HG02678 (cell line): ENCODE data around the gene RFT1.
"Not testable (repeated sequence)": the region's sequence is repeated elsewhere in the genome, so short reads cannot be mapped to it uniquely, and the experiment has no call there.

Experiments used
- ATAC-seq: cut with Tn5 transposase; IDR thresholded peaks from one replicate; pipeline ENCODE4 v1.9.1; 2021; ENCODE audit warnings: mild to moderate bottlenecking, moderate library complexity; ENCODE audit not compliant: unreplicated experiment

The RFT1 gene

GRCh38 chr3:53163444-53164387 is 33.5 kb upstream of the RFT1 start:
- ATAC-seq = no peak

DNA sequence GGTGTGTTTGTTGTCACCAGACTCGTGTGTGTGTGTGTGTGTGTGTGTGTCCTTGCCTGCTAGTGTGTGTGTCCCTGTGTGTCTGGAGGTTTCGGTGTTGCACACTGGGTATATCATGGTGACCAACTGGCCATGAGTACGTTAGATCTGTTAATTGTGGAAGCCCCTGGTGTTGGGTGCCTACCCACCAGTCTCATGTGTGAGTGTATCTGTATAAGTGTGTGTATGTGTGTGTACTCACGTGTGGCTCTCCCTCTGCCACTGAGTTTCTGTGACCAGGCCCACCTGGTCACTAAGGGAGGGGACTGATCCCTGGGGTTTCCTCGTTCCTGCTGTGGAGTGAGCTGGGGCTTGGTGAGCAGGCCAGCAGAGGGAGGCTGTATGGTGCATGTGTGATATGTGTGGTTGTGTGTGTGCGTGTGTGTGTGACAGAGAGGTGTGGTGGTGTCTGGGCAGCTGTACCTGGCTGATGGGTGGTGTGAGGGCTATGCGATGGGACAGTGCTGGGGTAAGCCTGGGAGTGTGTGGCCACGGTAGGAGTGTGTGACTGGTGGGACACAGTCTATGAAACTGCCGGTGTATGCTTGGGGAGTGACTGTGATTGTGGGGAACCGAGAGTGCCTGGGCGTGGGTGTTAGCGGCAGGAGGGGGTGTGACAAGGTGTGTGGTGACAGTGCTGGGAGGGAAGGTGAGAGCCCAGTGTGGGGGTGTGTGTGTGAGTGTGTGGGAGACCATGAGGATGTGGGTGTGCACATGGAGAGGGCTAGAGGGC is 32.6 kb upstream of the RFT1 start:
- peak; percentile 35 for ATAC-seq

- peak; percentile 25 for ATAC-seq
Measured at GRCh38 chr3:53161820-53162671, 31.8 kb upstream of the RFT1 start.

DNA sequence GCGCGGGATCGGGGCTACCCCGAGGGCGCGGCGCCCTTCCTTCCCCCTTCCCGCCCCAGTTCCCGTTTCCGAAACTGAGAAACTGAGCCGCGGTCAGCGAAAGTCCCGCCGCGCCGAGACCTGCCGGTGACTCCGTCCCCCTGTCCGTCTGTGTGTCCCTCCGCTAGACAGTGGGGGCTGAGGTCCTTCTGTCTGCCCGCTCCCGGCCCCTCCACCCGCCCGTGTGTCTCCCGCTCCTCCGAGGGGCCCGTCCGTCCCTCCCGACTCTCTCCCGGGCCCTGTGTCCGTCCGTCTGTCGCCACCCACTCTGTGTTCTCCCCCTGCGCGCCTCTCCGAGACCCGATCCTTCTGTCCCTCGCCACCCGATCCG is 31.2 kb upstream of the RFT1 start:
- no peak for ATAC-seq

DNA sequence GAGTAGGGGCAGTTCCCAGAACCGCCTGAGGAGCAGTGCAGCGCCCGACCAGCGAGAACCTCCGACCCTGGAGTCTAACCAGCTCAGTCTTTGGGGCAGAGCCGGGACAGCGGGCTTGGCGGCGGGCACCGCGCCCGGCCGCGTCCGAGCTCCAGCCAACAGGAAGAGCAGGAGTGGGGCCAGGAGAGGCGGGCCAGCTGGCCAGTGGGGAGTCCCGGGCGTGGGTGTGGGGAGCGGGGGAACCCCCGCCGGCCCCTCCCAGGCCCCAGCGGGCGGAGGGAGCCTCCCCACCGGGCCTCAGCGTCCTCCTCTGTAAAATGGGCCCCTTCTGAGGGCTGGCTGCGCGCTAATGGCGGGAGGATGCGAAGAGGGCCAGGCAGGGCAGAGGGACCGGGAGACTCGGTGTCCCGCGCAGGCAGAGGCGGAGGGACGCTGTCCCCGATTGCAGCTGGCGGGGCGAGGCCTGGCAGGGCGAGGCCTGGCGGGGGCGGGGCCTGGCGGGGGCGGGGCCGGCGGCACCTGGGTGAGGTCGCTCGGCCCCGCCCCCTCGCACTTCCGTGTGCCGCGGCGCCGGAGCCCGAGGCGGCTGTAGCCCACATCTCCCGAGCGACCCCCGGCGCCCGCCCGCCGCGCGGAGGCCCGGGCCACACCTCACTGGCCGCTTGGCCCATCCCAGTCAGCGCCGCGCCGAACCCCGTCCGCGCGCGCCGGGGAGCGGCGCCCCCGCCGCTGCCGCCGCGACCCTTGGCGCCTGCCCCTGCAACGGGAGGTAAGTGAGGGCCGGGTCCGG is 30.6 kb upstream of the RFT1 start, which contains the start of gene PRKCD:
Gene PRKCD (plus strand): TSS at position 550 of the 790 bp plus-strand sequence. CDS start 17,214 bp downstream, outside the sequence.
- ATAC-seq = peak; percentile 56

DNA sequence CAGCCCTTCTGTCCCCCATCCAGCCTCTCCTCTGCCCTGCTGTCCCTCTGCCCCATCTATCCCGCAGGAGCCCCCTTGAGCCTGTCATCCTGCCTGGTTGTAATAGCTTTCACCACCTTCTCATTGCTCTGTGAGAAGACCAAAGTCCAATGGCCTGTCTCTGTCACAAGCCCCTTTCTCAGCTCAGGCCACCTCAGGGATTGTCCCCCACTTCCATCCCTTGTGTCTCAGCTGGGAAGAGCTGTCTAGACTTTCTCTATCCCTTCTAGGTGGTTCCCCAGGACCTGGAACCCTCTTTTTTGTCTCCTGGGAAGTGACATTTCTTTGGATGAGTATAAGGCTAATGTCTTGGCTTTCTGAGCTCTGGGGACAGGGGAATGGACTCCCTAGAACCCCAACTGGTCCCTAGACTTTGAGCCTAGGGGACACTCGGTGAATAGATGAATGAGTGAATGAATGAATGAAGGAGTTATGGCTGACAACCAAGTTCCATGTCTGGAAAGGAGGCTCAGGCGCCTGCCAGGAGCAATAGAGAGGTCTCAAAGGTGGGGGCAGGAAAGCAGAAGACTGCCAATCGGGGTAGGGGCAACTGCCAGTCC is 29.9 kb upstream of the RFT1 start:
- ATAC-seq = no peak

DNA sequence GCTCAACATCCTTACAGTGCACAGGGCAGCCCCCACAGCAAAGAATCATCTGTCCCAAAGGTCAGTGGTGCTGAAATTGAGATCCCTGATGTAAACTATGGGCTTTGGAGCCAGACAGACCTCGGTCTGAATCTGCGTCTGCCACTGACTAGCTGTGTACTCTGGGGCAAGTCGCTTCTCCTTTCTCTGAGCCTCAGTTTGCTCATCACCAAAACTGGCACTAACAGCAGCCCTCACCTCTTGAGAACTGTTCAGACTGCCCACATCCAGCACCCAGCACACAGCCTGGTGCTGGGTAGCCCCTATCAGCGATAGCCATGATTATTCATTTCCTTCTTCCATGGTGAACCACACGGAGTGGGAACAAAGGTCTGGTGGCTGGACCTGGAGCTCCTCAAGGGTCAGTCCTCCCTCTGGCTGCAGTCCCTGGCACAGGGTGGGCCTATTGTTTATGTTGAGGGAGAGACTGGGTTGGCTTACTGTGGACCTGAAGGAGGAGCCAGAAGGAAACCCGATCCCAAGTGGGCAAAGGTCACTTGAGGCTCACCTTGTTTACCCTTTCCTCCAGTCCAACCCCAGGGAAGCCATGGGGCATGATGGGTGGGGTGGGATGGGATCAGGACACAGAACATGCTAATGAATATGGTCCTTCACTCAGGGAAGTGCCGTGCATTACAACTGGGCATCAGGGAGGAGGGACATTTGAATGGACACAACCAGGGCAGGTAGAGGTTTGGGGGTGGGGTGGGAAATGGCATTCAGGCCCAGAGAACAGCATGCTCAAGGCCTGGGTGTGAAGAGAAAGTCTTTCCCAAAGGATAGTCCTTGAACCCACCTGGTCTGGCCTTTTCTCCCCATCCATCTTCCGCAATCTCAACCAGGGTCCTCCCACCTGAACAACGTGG is 29.2 kb upstream of the RFT1 start:
- no peak for ATAC-seq

DNA sequence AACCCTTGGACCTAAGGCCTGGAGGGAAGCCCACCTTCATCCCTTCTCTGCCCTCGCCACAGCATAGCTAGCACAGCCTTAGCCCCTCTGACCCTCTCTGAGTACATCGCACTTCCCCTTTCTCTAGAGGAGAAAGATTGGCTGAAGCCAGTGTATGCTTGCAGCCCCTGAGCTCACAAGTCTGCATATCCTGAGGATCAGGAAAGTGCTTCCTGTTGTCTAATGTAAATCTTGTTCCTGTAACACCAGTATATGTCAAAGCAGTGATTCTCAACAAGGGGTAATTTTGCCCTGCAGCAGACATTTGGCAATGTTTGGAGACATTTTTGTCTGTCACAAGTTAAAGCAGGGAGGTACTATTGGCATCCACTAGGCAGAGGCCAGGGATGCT is 28.5 kb upstream of the RFT1 start:
- no peak for ATAC-seq

DNA sequence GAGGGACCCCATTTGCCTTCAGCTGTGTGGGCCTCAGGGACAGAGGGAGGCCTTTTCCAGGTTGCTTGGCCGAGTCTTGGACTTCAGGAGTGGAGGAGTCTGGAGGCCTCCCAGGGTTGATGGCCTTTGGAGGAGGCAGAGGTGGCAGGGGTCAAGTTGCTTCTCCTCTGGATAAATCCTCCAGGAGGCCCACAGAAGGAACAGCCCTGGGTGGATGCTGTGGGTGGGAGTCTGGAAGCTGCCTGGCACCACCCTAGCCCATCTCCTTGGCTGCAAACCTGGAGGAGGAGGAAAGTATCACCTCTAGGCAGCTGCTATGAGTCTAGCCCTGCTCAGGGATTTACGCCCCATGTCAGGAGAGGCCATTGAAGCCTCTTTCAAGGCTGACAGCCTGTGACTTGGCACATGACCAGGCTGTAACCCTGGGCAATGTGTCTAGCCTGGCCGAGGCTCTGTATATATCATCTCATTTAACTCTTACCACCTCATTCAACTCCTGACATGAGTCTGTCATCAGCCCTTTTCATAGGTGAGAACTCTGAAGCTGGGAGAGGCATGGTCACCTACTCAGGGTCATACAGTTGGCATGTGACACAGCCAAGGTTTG is 27.8 kb upstream of the RFT1 start:
- no peak for ATAC-seq

- no peak for ATAC-seq
Measured at GRCh38 chr3:53156368-53156834, 26.2 kb upstream of the RFT1 start.

DNA sequence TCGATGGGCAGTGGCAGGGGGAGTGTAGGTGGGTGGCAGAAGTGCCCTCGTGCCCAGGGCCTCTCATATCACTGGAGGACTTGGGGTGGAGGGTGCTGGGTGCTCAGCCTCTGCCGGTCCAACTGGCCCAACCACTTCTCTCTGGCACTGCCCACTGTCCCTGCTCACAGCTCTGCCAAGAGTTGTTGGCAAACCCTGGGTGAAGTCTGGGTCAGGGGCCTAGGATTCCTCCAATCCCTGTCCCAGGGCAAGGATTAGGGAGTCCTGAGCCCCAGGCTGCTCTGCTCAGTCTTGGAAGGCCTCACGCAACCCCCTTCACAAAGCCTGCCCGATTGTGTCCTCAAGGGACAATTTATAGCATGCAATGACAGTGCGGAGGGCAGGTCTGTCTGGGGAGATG is 25.5 kb upstream of the RFT1 start:
- ATAC-seq = no peak

- no peak for ATAC-seq
Measured at GRCh38 chr3:53154881-53155285, 24.6 kb upstream of the RFT1 start.

DNA sequence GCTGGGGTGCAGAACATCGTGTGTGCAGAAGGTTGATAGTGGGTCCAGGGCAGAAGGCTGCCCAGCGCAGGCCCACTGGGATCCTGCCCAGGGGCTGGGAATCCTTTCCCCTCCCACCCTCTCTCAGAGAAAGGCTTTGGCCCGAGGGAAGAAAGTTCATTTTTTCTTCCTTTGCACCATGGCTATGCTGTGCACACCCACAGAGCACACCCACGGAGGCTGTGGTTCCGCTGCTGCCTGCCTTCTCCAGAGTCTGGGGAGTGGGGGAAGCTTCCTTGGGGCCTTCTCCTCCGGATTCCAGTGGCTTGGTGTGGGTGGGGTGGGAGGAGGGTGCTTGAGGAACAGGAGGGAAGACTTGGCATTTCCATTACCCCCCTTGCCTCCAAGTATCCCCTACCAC is 23.7 kb upstream of the RFT1 start:
- ATAC-seq = no peak

DNA sequence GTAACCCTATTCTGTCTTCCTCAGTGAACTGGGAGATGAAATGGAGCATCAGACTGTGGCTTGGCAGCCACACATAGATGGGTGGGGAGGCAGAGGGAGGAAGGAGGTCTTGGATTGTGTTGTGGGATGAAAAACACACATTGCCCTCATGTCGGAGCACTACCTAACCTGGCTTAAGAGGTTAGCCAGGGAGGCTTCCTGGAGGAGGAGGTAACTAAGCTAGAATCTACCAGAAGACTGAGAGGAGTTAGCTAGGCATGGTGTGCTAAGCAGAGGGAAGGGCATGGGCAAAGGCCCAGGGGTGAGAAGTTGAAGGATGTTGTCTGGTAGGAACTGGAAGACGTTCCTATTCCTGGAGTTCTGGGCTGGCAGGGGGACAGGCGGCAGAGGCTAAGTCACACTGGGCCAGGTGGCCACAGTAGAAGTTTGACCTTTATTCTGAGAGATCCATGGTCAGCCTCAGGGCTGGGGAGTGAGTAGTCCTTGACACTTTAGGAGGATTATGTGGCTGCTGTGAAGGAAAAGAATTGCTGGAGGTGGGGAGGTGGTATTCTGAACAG is 23.1 kb upstream of the RFT1 start:
- no peak for ATAC-seq

DNA sequence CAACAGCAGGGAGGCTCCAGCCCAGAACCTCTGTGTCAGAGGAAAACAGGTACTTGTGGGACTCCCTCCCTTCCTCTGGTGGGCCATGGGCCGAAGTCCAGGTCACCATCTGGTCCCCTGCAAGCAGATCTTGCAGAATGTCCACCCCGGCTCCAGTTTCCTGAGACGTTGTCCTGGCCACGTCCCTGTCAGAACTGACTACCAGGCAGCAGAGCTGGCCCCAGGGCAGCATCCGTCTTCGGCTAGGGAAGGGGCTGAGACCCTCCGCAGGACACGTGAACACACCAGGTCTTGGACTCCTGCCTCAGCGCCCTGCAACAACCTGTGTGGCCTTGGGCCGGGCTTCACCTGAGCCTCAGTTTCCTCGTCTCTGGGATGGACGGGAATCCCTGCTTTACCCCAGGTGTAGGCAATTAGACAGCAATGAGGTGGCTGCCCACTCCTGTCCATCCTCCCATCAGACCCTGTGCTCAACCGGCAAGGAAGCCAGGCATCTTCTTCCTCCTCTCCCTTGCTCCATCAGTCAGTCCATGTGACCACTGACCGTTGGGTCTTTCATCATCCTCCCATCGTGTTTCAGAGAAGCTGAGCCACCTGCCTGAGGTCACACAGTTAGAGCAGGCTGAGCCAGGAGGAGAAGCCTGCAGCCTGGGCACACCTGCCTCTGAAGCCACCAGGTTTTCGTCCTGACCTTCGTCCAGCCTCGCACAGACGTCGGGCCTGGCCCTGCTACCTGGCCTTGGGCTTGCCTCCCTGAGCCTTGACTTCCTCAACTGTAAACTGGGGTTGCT is 21.8 kb upstream of the RFT1 start:
- no peak for ATAC-seq

DNA sequence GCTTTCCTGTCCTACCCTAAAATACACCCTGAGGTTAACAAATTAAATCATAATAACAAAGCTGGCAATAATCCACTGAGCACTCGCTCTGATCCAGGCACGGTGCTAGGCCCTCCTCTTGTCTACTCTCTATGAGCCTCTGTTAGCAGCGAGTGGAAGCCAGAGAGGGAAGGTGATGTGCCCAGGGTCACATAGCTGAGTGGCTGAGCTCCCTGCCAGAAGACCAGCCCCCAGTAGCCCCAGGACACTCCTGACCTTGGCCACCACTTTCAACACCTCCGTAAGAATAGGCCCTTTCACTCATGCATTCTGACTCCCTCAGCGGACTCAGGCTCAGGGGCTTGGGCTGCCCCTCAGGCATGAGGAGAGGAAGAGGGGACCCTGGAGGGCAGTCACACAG is 21.2 kb upstream of the RFT1 start:
- ATAC-seq = no peak

DNA sequence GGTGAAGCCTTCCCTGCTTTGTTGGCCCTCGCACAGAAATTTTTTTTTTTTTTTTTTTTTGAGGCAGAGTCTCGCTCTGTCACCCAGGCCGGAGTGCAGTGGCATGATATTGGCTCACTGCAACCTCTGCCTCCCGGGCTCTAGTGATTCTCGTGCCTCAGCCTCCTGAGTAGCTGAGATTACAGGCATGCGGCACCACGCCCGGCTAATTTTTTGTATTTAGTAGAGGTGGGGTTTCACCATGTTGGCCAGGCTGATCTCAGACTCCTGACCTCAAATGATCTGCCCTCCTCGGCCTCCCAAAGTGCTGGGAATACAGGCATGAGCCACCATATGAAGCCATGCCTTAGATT is 20.8 kb upstream of the RFT1 start:
- ATAC-seq = not testable (repeated sequence)
